Body of pancreas (tissue), 4 donors: Measurements from ENCODE around the gene LRCH4. TPM values are rescaled to one million over a fixed set of nuclear protein-coding genes. Genes with fewer than 3 reads are reported as not detected.
"Not testable (repeated sequence)": the region's sequence is repeated elsewhere in the genome, so short reads cannot be mapped to it uniquely, and the experiment has no call there.

Experiments used
- ATAC-seq: fragments of 150-250 bp; one replicate; pipeline ENCODE4 v1.9.1; 2016
- DNase-seq, 4 donors: peaks; one replicate each; pipeline ENCODE4 v3.0.0-alpha.2; 2019
- H3K27ac ChIP-seq, 4 donors: fragments of 200-600 bp; sonication (generic); 1 replicate in 3 of 4; 2 replicates in 1 of 4; pipeline versions ENCODE4 v1.5.1 to v1.6.1; 2016 to 2019; ENCODE audit warnings: mild to moderate bottlenecking in 1 of 4, mixed read lengths in 1 of 4, moderate library complexity in 1 of 4
- H3K27me3 ChIP-seq, 2 donors: fragments of 200-600 bp; sonication (generic); one replicate each; pipeline ENCODE4 v1.6.0; 2016; ENCODE audit warnings: mild to moderate bottlenecking in 1 of 2
- H3K36me3 ChIP-seq, 2 donors: fragments of 200-600 bp; sonication (generic); replicated peaks in 1 of 2; 2 replicates each; pipeline ENCODE4 v1.5.1; 2016; ENCODE audit warnings: low read depth in 2 of 2; ENCODE audit not compliant: insufficient read depth in 1 of 2
- H3K4me1 ChIP-seq: fragments of 200-600 bp; sonication (generic); one replicate; pipeline ENCODE4 v1.6.0; 2016
- H3K4me3 ChIP-seq, 2 donors: fragments of 200-600 bp; sonication (generic); 1 replicate in 1 of 2; 2 replicates in 1 of 2; pipeline ENCODE4 v1.5.1; 2016 to 2019
- H3K9me3 ChIP-seq, 3 donors: fragments of 200-600 bp; sonication (generic); 1 replicate in 2 of 3; 2 replicates in 1 of 3; pipeline ENCODE4 v1.5.1; 2016
- CTCF ChIP-seq, 7 experiments: fragments of 450-650 bp in 4 of 7; fragments of 200-600 bp in 3 of 7; sonication (generic) in 3 of 7; IDR thresholded peaks; one replicate each; pipeline ENCODE4 v1.5.1; 2016 to 2019; ENCODE audit warnings: antibody characterized with exemption in 7 of 7
- POLR2A ChIP-seq, 3 donors: fragments of 450-650 bp; IDR thresholded peaks; one replicate each; pipeline ENCODE4 v1.6.1; 2016; ENCODE audit warnings: antibody characterized with exemption in 3 of 3, mild to moderate bottlenecking in 2 of 3
- WGBS, 2 donors: methylation state at CpG; one replicate each; pipeline ENCODE4 v1.1.5; 2017; 5-methylcytosine and 5-hydroxymethylcytosine counted together
- intact Hi-C: fragments of 100-400 bp; cut with DNase I; formaldehyde crosslinking; loops from one replicate; pipeline ENCODE4 v1.15.1; 2023
- small RNA-seq: library from RNA; depleted of rRNA; stranded (forward); fragments of <200 nt; gene quantifications from one replicate; pipeline ENCODE3, GENCODE V24; 2016
- total RNA-seq, 2 donors: library from RNA; depleted of rRNA; stranded (reverse); fragments of >200 nt; gene quantifications; one replicate each; pipeline ENCODE4 v1.1.0, GENCODE V29; 2016

The LRCH4 gene
- total RNA-seq, 2 donors from 2014 or later, result 25.4 to 121 TPM

DNA sequence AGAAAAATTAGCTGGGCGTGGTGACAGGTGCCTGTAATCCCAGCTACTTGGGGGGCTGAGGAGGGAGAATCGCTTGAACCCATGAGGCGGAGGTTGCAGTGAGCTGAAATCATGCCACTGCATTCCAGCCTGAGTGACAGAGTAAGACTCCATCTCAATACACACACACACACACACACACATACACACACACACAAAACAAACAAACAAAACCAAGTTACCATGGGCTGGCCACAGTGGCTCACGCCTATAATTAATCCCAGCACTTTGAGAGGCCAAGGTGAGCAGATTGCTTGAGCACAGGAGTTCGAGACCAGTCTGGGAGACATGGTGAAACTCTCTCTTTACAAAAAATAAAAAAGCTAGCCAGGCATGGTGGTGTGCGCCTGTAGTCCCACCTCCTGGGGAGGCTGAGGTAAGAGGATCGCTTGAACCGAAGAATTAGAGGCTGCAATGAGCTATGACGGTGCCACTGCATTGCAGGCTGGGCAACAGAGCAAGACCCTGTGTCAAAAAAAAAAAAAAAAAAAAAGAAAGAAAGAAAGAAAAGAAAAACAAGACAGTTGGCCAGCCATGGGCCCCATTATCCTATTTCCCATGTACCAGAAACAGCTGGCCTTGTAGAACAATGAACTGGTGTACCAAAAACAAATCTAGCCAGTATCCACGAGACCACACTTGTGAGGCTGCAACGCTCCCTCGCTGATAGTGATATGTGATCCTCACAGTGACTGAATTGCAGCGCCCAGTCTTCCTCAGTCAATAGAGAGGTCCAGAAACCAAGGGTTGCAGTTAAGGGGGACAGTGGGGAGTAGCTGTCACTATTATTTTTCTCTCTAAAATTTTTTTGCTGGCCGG lies 53.5 kb downstream of the LRCH4 start:
- no peak for ATAC-seq
- no peaks in the 10 kb centered on the region for H3K4me1 ChIP-seq
- 87 to 91% methylated on average over 14 of the region's 14 CpGs for WGBS, 2 donors
- intact Hi-C loops, result no loop called here
- no peak overlapping the region for H3K27ac ChIP-seq
- no peaks in the 10 kb centered on the region for H3K27me3 ChIP-seq
- no peaks in the 10 kb centered on the region for H3K36me3 ChIP-seq
- H3K4me3 ChIP-seq, result no peak overlapping the region
- TF ChIP-seq CTCF (IDR thresholded peaks at IDR 0.05), result no peak
- no peak for TF ChIP-seq POLR2A (IDR thresholded peaks at IDR 0.05)
- no peaks in the 10 kb centered on the region for H3K9me3 ChIP-seq
- DNase-seq, result no peak

GRCh38 chr7:100528108-100528866 lies 57.6 kb downstream of the LRCH4 start:
- H3K27me3 ChIP-seq, DNase-seq, H3K36me3 ChIP-seq, H3K4me3 ChIP-seq, ATAC-seq, H3K4me1 ChIP-seq, H3K9me3 ChIP-seq, intact Hi-C loops, H3K27ac ChIP-seq: not testable (repeated sequence)
- WGBS, 2 donors, result 63 to 64% methylated on average over 12 of the region's 12 CpGs

Small RNAs within 50 kb of the gene (small RNA-seq; reads per million reads assigned to genes)
- gene RN7SL416P (not detected), gene SAP25 (not detected)

Other genes with a start within 250 kb of the LRCH4 start
- gene PILRB, start 228.0 kb downstream of the LRCH4 start, total RNA-seq, result 10 to 100 TPM; 63.3 to 65.6 TPM
- gene PILRA, start 212.6 kb downstream of the LRCH4 start, total RNA-seq, result 1 to 10 TPM in 1 of 2 donors, not detected in 1; 7.0 TPM
- gene ZCWPW1, start 157.4 kb downstream of the LRCH4 start, total RNA-seq, result 1 to 10 TPM; 1.6 to 3.3 TPM
- gene MEPCE, start 156.3 kb downstream of the LRCH4 start, total RNA-seq, result 10 to 100 TPM; 14.0 to 34.9 TPM
- gene PPP1R35, start 149.6 kb downstream of the LRCH4 start, total RNA-seq, result 10 to 100 TPM; 39.4 to 69.2 TPM
- gene SPACDR, start 121.9 kb downstream of the LRCH4 start, total RNA-seq, result 1 to 10 TPM in 1 of 2 donors, not detected in 1; 1.0 TPM
- 10 to 100 TPM; 16.6 to 34.9 TPM for gene TSC22D4, start 106.9 kb downstream of the LRCH4 start, total RNA-seq
- 1 to 10 TPM; 1.0 to 1.3 TPM for gene NYAP1, start 102.2 kb downstream of the LRCH4 start, total RNA-seq
- 10 to 100 TPM; 20.4 to 24.6 TPM for gene AGFG2, start 46.9 kb downstream of the LRCH4 start, total RNA-seq
- not detected for gene SAP25, start 12.2 kb downstream of the LRCH4 start, total RNA-seq
- 1 to 10 TPM; 1.8 to 5.3 TPM for gene FBXO24, start 199 bp upstream of the LRCH4 start, total RNA-seq
- gene PCOLCE, start 16.2 kb upstream of the LRCH4 start, total RNA-seq, result 10 to 100 TPM in 1 of 2 donors, 1 to 10 TPM in 1; 7.3 to 24.1 TPM
- gene MOSPD3, start 26.4 kb upstream of the LRCH4 start, total RNA-seq, result 1 to 10 TPM; 6.9 to 8.6 TPM
- under 1 TPM in 1 of 2 donors, not detected in 1; 0.26 TPM for gene TFR2, start 55.4 kb upstream of the LRCH4 start, total RNA-seq
- under 1 TPM in 1 of 2 donors, not detected in 1; 0.52 TPM for gene ACTL6B, start 70.3 kb upstream of the LRCH4 start, total RNA-seq
- gene GNB2, start 87.6 kb upstream of the LRCH4 start, total RNA-seq, result 100 to 1,000 TPM; 106 to 123 TPM
- gene GIGYF1, start 108.1 kb upstream of the LRCH4 start, total RNA-seq, result 10 to 100 TPM; 25.2 to 49.4 TPM
- gene POP7, start 120.0 kb upstream of the LRCH4 start, total RNA-seq, result 10 to 100 TPM; 17.1 to 20.8 TPM
- 1 to 10 TPM; 1.3 to 2.6 TPM for gene EPO, start 134.3 kb upstream of the LRCH4 start, total RNA-seq
- not detected for gene ZAN, start 147.5 kb upstream of the LRCH4 start, total RNA-seq
- gene EPHB4, start 241.4 kb upstream of the LRCH4 start, total RNA-seq, result 10 to 100 TPM; 33.6 to 46.4 TPM